Sciatic nerve (tissue), 2 donors: Measurements from ENCODE around the gene CALHM5. TPM values are rescaled to one million over a fixed set of nuclear protein-coding genes. Genes with fewer than 3 reads are reported as not detected.

ENCODE experiments used
- ATAC-seq: fragments of 200-7000 bp; cut with Tn5 transposase; one replicate; pipeline ENCODE4 v1.9.1; 2020; ENCODE audit warnings: mild to moderate bottlenecking, moderate library complexity
- DNase-seq: peaks from one replicate; pipeline ENCODE4 v3.0.0-alpha.2; 2020; ENCODE audit warnings: low spot score
- intact Hi-C: fragments of 100-400 bp; cut with DNase I; formaldehyde crosslinking; loops from one replicate; pipeline ENCODE4 v1.14.2; 2022
- total RNA-seq: library from RNA; stranded (reverse); fragmentation: NEBNext Ultra II Directional; extraction: Animal tissue kit (Norgen Biotek cat#: 25700); gene quantifications from one replicate; pipeline ENCODE4 v1.2.1, GENCODE V29; 2021
- donor health status: DM: no; HTN: no; CAD: no.
- donor health status: DM: no; HTN: no; CAD: no.

CALHM5 gene
- total RNA-seq, 1 donor from 2014 or later: 5.3 TPM

GRCh38 chr6:116568821-116569755 lies 57.6 kb downstream of the CALHM5 start:
- DNase-seq (no peak), ATAC-seq (no peak)
- intact Hi-C loops: no loop called here

GRCh38 chr6:116570856-116571682 lies 59.6 kb downstream of the CALHM5 start, which contains the start of gene RWDD1:
RWDD1 (plus strand) TSS chr6:116571504; CDS start chr6:116571583, 79 bp downstream.
- ATAC-seq (peak; percentile 99), DNase-seq (peak; percentile 98)
- intact Hi-C loops: loop anchor here (5.0 kb wide), 1 partner anchor 294 kb away; the partner anchor contains the start of gene TSPYL1

- peak; percentile 40 for ATAC-seq
- intact Hi-C loops: loop anchor here (5.0 kb wide), 1 partner anchor 294 kb away; the partner anchor contains the start of gene TSPYL1
Observed at GRCh38 chr6:116571683-116572000, 60.2 kb downstream of the CALHM5 start.

GRCh38 chr6:116572162-116572561 lies 60.7 kb downstream of the CALHM5 start:
- ATAC-seq (no peak), DNase-seq (no peak)
- intact Hi-C loops: loop anchor here (5.0 kb wide), 1 partner anchor 295 kb away; the partner anchor contains the start of gene TSPYL1

More at GRCh38 chr6:116571683-116572000, 60.2 kb downstream of the CALHM5 start:
- no peak for DNase-seq

Other genes starting within 250 kb of the CALHM5 start
- gene TSPYL1, start 231.7 kb upstream of the CALHM5 start, total RNA-seq: 71.8 TPM
- 82.7 TPM for gene DSE, start 140.7 kb upstream of the CALHM5 start, total RNA-seq
- gene CALHM6, start 50.3 kb upstream of the CALHM5 start, total RNA-seq: 5.5 TPM
- gene TRAPPC3L, start 34.0 kb downstream of the CALHM5 start, total RNA-seq: 0.22 TPM
- not detected for gene CALHM4, start 42.1 kb downstream of the CALHM5 start, total RNA-seq
- gene RWDD1, start 59.9 kb downstream of the CALHM5 start, total RNA-seq: 39.6 TPM
- 0.18 TPM for gene RSPH4A, start 104.8 kb downstream of the CALHM5 start, total RNA-seq
- gene ZUP1, start 157.1 kb downstream of the CALHM5 start, total RNA-seq: 14.7 TPM
- 29.5 TPM for gene KPNA5, start 169.6 kb downstream of the CALHM5 start, total RNA-seq